IMR-90 (cell line): Measurements from ENCODE around the gene FSIP1. TPM values are rescaled to one million over a fixed set of nuclear protein-coding genes. Genes with fewer than 3 reads are reported as not detected.

Experiments
- ATAC-seq: fragments of 200-7000 bp; cut with Tn5 transposase; 2 replicates; pipeline ENCODE4 v1.9.1; 2020; ENCODE audit warnings: low read depth, mild to moderate bottlenecking, moderate library complexity
- BruUV-seq: library from RNA; stranded (reverse); fragments of 400-500 nt; replicated peaks from 2 replicates; lab custom pipeline; 2021; lab: Mats Ljungman, UMichigan
- CTCF ChIA-PET: fragments of 300-600 bp; formaldehyde crosslinking; extraction: SDS; loops from one replicate; lab custom pipeline; 2021; ENCODE audit warnings: antibody characterized with exemption; lab: Yijun Ruan, JAX
- POLR2A ChIA-PET: fragments of 300-600 bp; sonication (Branson Sonifier 250); formaldehyde crosslinking; loops from one replicate; lab custom pipeline; 2022; ENCODE audit warnings: antibody characterized with exemption; ENCODE audit not compliant: unreplicated experiment; lab: Charles Lee
- DNase-seq: peaks from one replicate; pipeline ENCODE4 v3.0.0; 2013
- H2AFZ ChIP-seq: replicated peaks from 2 replicates; pipeline ENCODE3; 2013; ENCODE audit warnings: low read length, mild to moderate bottlenecking; ENCODE audit not compliant: poor library complexity
- H2AK5ac ChIP-seq: 2 replicates; pipeline ENCODE4 v1.6.1; 2013; ENCODE audit warnings: low read depth, low read length, inconsistent platforms
- H2AK9ac ChIP-seq: replicated peaks from 2 replicates; pipeline ENCODE3; 2013; ENCODE audit warnings: mild to moderate bottlenecking, low read depth, low read length, moderate library complexity; ENCODE audit not compliant: poor library complexity
- H2BK120ac ChIP-seq: 2 replicates; pipeline ENCODE4 v1.6.1; 2013; ENCODE audit warnings: low read depth, low read length, inconsistent platforms
- H2BK15ac ChIP-seq: 3 replicates; pipeline ENCODE4 v1.6.1; 2013; ENCODE audit warnings: low read depth, low read length, inconsistent platforms
- H2BK20ac ChIP-seq: 2 replicates; pipeline ENCODE4 v1.6.1; 2013; ENCODE audit warnings: low read depth, mild to moderate bottlenecking, inconsistent platforms, low read length, moderate library complexity
- H2BK5ac ChIP-seq: 2 replicates; pipeline ENCODE4 v1.6.1; 2013; ENCODE audit warnings: mild to moderate bottlenecking, low read depth, low read length, inconsistent platforms; ENCODE audit not compliant: poor library complexity, severe bottlenecking
- H3K14ac ChIP-seq: replicated peaks from 2 replicates; pipeline ENCODE4 v1.6.1; 2013; ENCODE audit warnings: low read depth, low read length, inconsistent platforms
- H3K18ac ChIP-seq: 2 replicates; pipeline ENCODE4 v1.6.1; 2013; ENCODE audit warnings: low read depth, low read length, control low read depth
- H3K23ac ChIP-seq: 2 replicates; pipeline ENCODE4 v1.6.1; 2013; ENCODE audit warnings: low read depth, low read length, inconsistent platforms
- H3K27ac ChIP-seq: 2 replicates; pipeline ENCODE4 v1.5.1; 2013; ENCODE audit warnings: mild to moderate bottlenecking, control low read depth, low read length; ENCODE audit not compliant: insufficient read depth
- H3K27me3 ChIP-seq: 2 replicates; pipeline ENCODE4 v1.6.1; 2013; ENCODE audit warnings: low read length; ENCODE audit not compliant: control insufficient read depth, insufficient read depth
- H3K36me3 ChIP-seq: 2 replicates; pipeline ENCODE4 v1.6.1; 2013; ENCODE audit warnings: low read length, mixed read lengths; ENCODE audit not compliant: control insufficient read depth, insufficient read depth
- H3K4ac ChIP-seq: 2 replicates; pipeline ENCODE4 v1.6.1; 2013; ENCODE audit warnings: low read depth, low read length, inconsistent platforms
- H3K4me1 ChIP-seq: 2 replicates; pipeline ENCODE4 v1.6.1; 2013; ENCODE audit warnings: low read length, mixed read lengths; ENCODE audit not compliant: control insufficient read depth, insufficient read depth
- H3K4me2 ChIP-seq: 2 replicates; pipeline ENCODE4 v1.6.1; 2013; ENCODE audit warnings: low read depth, mild to moderate bottlenecking, control low read depth, low read length, moderate library complexity
- H3K4me3 ChIP-seq: 2 replicates; pipeline ENCODE4 v1.5.1; 2013; ENCODE audit warnings: low read depth, mild to moderate bottlenecking, control low read depth, low read length, moderate library complexity; ENCODE audit not compliant: insufficient read depth
- H3K56ac ChIP-seq: 2 replicates; pipeline ENCODE4 v1.6.1; 2013; ENCODE audit warnings: low read length, inconsistent platforms; ENCODE audit not compliant: insufficient read depth; ENCODE audit errors: extremely low read depth
- H3K79me1 ChIP-seq, 2 experiments: 2 replicates each; pipeline ENCODE4 v1.6.1; 2013; ENCODE audit warnings: low read length in 2 of 2, inconsistent platforms in 1 of 2, low read depth in 1 of 2
- H3K9ac ChIP-seq: 2 replicates; pipeline ENCODE4 v1.6.1; 2013; ENCODE audit warnings: low read depth, low read length, control low read depth
- H3K9me1 ChIP-seq: 2 replicates; pipeline ENCODE4 v1.6.1; 2013; ENCODE audit warnings: low read length, inconsistent platforms; ENCODE audit not compliant: insufficient read depth
- H3K9me3 ChIP-seq: 2 replicates; pipeline ENCODE4 v1.6.1; 2013; ENCODE audit warnings: low read length; ENCODE audit not compliant: control insufficient read depth, insufficient read depth
- H4K20me1 ChIP-seq: 2 replicates; pipeline ENCODE4 v1.6.1; 2013; ENCODE audit warnings: low read length, inconsistent platforms; ENCODE audit not compliant: insufficient read depth
- H4K5ac ChIP-seq: 2 replicates; pipeline ENCODE4 v1.6.1; 2013; ENCODE audit warnings: mild to moderate bottlenecking, low read depth, low read length, control low read depth
- H4K8ac ChIP-seq, 2 experiments: 2 replicates each; pipeline ENCODE4 v1.6.1; 2013; ENCODE audit warnings: low read depth in 2 of 2, low read length in 2 of 2, control low read depth in 1 of 2, inconsistent platforms in 1 of 2
- H4K91ac ChIP-seq: 2 replicates; pipeline ENCODE4 v1.6.1; 2013; ENCODE audit warnings: low read depth, low read length, inconsistent platforms; ENCODE audit not compliant: insufficient read depth
- CHD1 ChIP-seq: IDR thresholded peaks from 2 replicates; pipeline ENCODE4 v1.6.1; 2012; ENCODE audit warnings: low read depth, low read length, improper control_type of control experiment
- MAFK ChIP-seq: IDR thresholded peaks from 2 replicates; pipeline ENCODE4 v1.6.1; 2012; ENCODE audit warnings: low read depth, low read length, improper control_type of control experiment
- MAZ ChIP-seq: IDR thresholded peaks from 2 replicates; pipeline ENCODE4 v1.6.1; 2012; ENCODE audit warnings: low read depth, mild to moderate bottlenecking, low read length, improper control_type of control experiment, moderate library complexity, borderline replicate concordance
- WGBS, 2 experiments: methylation state at CpG; one replicate each; pipeline versions ENCODE4 v1.1.5 to v1.1.7; 2013; ENCODE audit warnings: missing lambda C conversion rate in 2 of 2; ENCODE audit not compliant: insufficient read length in 1 of 2; ENCODE audit errors: extremely low coverage in 2 of 2; 5-methylcytosine and 5-hydroxymethylcytosine counted together
- dilution Hi-C: fragments of 300-500 bp; cut with HindIII; formaldehyde crosslinking; loops from one replicate; pipeline ENCODE4 v1.14.3; 2018; ENCODE audit warnings: low sequenced_read_pairs; ENCODE audit not compliant: unreplicated experiment
- in situ Hi-C: fragments of 300-500 bp; cut with MboI; formaldehyde crosslinking; loops from 3 replicates; pipeline ENCODE4 v1.14.3; 2019; ENCODE audit warnings: low sequenced_read_pairs, inconsistent platforms, mixed read lengths
- intact Hi-C: fragments of 100-400 bp; cut with micrococcal nuclease; formaldehyde crosslinking; loops from 2 replicates; pipeline ENCODE4 v1.10.0; 2022
- polyA plus RNA-seq, 3 experiments: library from polyadenylated mRNA; depleted of rRNA; stranded (reverse); fragments of >200 nt; gene quantifications; 2 replicates each; pipeline ENCODE4 v1.2.3, GENCODE V29; 2012; ENCODE audit warnings: low replicate concordance in 1 of 3
- total RNA-seq: library from RNA; depleted of rRNA; stranded (reverse); fragments of >200 nt; gene quantifications from 2 replicates; pipeline ENCODE4 v1.2.3, GENCODE V29; 2012
- TF ChIP-seq, protein P1 (sequence below): fragments of 150-350 bp; IDR thresholded peaks from 2 replicates; pipeline ENCODE4 v1.6.1; 2017; ENCODE audit warnings: mild to moderate bottlenecking, antibody characterized with exemption, low read length, low read depth

The FSIP1 gene
- total and polyA plus RNA-seq, 2 of the 4 experiments (the other 2 are of a cell fraction): 0.10 to 0.18 TPM

DNA sequence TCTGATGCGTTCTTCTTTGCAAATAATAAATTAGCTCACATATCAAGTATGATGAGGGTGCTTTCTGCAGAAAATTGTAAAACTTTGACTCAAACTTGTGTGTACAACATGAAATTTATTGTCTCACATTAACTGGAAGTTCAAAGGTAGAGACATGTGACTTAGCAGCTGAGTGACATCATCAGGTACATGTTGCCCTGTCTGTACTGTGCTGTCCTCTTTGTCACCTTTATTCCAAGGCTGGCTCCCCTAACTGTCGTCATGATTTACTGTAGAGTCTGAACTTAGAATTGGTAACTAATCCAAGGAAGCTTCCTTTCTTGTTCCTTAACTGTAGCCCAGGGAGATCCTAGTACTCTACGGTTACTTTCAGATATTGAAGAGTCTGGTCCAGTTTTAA lies 12.3 kb upstream of the FSIP1 start:
- BruUV-seq: no TSS peak

More for the DNA sequence above, 12.3 kb upstream of the FSIP1 start:
- in situ Hi-C loops (no loop called here), intact Hi-C loops (loop anchor here (5.0 kb wide), 1 partner anchor 37 kb away; no protein-coding TSS in a partner anchor), dilution Hi-C loops (no loop called here)
- Histone ChIP-seq H4K91ac (no peak overlapping the region), H3K23ac (no peak overlapping the region), H3K79me1 (peaks cover 24 to 55% of the 10 kb centered on the region in 2 experiments), H3K27me3 (no peaks in the 10 kb centered on the region), H2BK5ac (no peak overlapping the region), H2AK5ac (no peak overlapping the region), H3K9me1 (peaks cover 34% of the 10 kb centered on the region), H3K36me3 (peaks cover 8% of the 10 kb centered on the region), H3K4me2 (no peak overlapping the region), H2BK20ac (no peak overlapping the region), H4K20me1 (peaks cover 6% of the 10 kb centered on the region; the same call in 1 of the 2 replicates), H2BK120ac (no peak overlapping the region), H3K4me1 (peaks cover 6% of the 10 kb centered on the region), H3K4me3 (no peak overlapping the region), H4K5ac (no peak overlapping the region), H3K56ac (no peak overlapping the region), H2AFZ (no peak overlapping the region), H3K18ac (no peak overlapping the region), H3K9ac (no peak overlapping the region), H4K8ac (no peak overlapping the region), H3K9me3 (no peaks in the 10 kb centered on the region), H3K27ac (no peak overlapping the region), H2AK9ac (no peak overlapping the region), H3K14ac (no peak overlapping the region), H3K4ac (no peak overlapping the region), H2BK15ac (peak overlapping the region; percentile 64; the same call in 1 of the 3 replicates)
- no peak for ATAC-seq
- no CpG with 5 or more reads among the region's 3 CpGs for WGBS, 2 experiments
- ChIA-PET POLR2A (no interaction called here), CTCF (interaction anchor here (0.6 kb wide), 1 partner anchor 117 kb away, joined by 5 read pairs; no protein-coding TSS in a partner anchor)
- DNase-seq: no peak
- no peak for TF ChIP-seq MAZ
- TF ChIP-seq CHD1: no peak
- TF ChIP-seq, protein P1, sequence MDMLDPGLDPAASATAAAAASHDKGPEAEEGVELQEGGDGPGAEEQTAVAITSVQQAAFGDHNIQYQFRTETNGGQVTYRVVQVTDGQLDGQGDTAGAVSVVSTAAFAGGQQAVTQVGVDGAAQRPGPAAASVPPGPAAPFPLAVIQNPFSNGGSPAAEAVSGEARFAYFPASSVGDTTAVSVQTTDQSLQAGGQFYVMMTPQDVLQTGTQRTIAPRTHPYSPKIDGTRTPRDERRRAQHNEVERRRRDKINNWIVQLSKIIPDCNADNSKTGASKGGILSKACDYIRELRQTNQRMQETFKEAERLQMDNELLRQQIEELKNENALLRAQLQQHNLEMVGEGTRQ: no peak
- no peak for TF ChIP-seq MAFK
